DND-41 (cell line): ENCODE data around the gene TMEM30B.

ENCODE experiments used
- EZH2 ChIP-seq: IDR thresholded peaks from 3 replicates; pipeline ENCODE4 v1.6.1; 2012; ENCODE audit warnings: borderline replicate concordance, low read depth, mild to moderate bottlenecking, moderate library complexity, low read length, inconsistent platforms; ENCODE audit not compliant: severe bottlenecking
- TF ChIP-seq, protein P1 (sequence below): IDR thresholded peaks from 2 replicates; pipeline ENCODE4 v1.5.1; 2012; ENCODE audit warnings: borderline replicate concordance, low read length, moderate library complexity, mild to moderate bottlenecking; ENCODE audit not compliant: poor library complexity, severe bottlenecking; ENCODE audit errors: extremely low read depth

- TF ChIP-seq, protein P1, sequence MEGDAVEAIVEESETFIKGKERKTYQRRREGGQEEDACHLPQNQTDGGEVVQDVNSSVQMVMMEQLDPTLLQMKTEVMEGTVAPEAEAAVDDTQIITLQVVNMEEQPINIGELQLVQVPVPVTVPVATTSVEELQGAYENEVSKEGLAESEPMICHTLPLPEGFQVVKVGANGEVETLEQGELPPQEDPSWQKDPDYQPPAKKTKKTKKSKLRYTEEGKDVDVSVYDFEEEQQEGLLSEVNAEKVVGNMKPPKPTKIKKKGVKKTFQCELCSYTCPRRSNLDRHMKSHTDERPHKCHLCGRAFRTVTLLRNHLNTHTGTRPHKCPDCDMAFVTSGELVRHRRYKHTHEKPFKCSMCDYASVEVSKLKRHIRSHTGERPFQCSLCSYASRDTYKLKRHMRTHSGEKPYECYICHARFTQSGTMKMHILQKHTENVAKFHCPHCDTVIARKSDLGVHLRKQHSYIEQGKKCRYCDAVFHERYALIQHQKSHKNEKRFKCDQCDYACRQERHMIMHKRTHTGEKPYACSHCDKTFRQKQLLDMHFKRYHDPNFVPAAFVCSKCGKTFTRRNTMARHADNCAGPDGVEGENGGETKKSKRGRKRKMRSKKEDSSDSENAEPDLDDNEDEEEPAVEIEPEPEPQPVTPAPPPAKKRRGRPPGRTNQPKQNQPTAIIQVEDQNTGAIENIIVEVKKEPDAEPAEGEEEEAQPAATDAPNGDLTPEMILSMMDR, result no peak
- no peak for TF ChIP-seq EZH2
These were observed 41.1 kb upstream of the TMEM30B start for GRCh38 chr14:61322011-61322798.
